K562 (cell line): Measurements from ENCODE around the gene RTBDN. TPM values are rescaled to one million over a fixed set of nuclear protein-coding genes. Genes with fewer than 3 reads are reported as not detected.

Experiments
- AFF1 ChIP-seq, 2 experiments: fragments of 450-650 bp; IDR thresholded peaks; 2 replicates each; pipeline ENCODE4 v1.6.1; 2018; ENCODE audit warnings: mild to moderate bottlenecking in 2 of 2, low read depth in 1 of 2; ENCODE audit not compliant: partially characterized antibody in 2 of 2
- ARID1B ChIP-seq: fragments of 450-650 bp; IDR thresholded peaks from 2 replicates; pipeline ENCODE4 v1.6.1; 2016; ENCODE audit warnings: antibody characterized with exemption, mild to moderate bottlenecking, inconsistent platforms
- CBFA2T3 ChIP-seq: fragments of 450-650 bp; IDR thresholded peaks from 2 replicates; pipeline ENCODE4 v1.6.1; 2017
- DIDO1 ChIP-seq: fragments of 450-650 bp; IDR thresholded peaks from 2 replicates; pipeline ENCODE4 v1.6.1; 2016; ENCODE audit warnings: low read depth, missing biosample characterization, missing genetic modification characterization
- E2F1 ChIP-seq: sonication (generic); formaldehyde crosslinking; IDR thresholded peaks from 2 replicates; pipeline ENCODE4 v1.8.1; 2023; ENCODE audit warnings: mild to moderate bottlenecking, missing genetic modification reagents, moderate library complexity
- GTF2E2 ChIP-seq: fragments of 200-800 bp; sonication (Bioruptor generic); IDR thresholded peaks from 2 replicates; pipeline ENCODE4 v1.6.1; 2016; ENCODE audit warnings: missing genetic modification characterization, missing compliant biosample characterization
- HDAC2 ChIP-seq: fragments of 450-650 bp; IDR thresholded peaks from 2 replicates; pipeline ENCODE4 v1.6.1; 2016; ENCODE audit warnings: mild to moderate bottlenecking
- IRF9 ChIP-seq: fragments of 450-650 bp; IDR thresholded peaks from 2 replicates; pipeline ENCODE4 v1.6.1; 2016; ENCODE audit warnings: missing biosample characterization, missing genetic modification characterization
- MCM2 ChIP-seq: fragments of 450-650 bp; IDR thresholded peaks from 2 replicates; pipeline ENCODE4 v1.6.1; 2017; ENCODE audit warnings: low read depth, mild to moderate bottlenecking
- RBFOX2 ChIP-seq: fragments of 200-400 bp; formaldehyde crosslinking; IDR thresholded peaks from 2 replicates; pipeline ENCODE4 v1.6.1; 2017; ENCODE audit warnings: low read depth, mild to moderate bottlenecking, low read length, moderate library complexity
- XRCC5 ChIP-seq: fragments of 200-400 bp; formaldehyde crosslinking; IDR thresholded peaks from 2 replicates; pipeline ENCODE4 v1.6.1; 2017; ENCODE audit warnings: low read depth, mild to moderate bottlenecking, low read length
- ZBTB11 ChIP-seq, 3 experiments: fragments of 200-800 bp in 1 of 3; fragments of 250-450 bp in 1 of 3; fragments of 450-650 bp in 1 of 3; sonication (Bioruptor Pico) in 1 of 3; sonication (Bioruptor generic) in 1 of 3; formaldehyde crosslinking in 1 of 3; IDR thresholded peaks; 2 replicates each; pipeline versions ENCODE4 v1.6.1 to v1.8.0; 2016 to 2022; ENCODE audit warnings: mild to moderate bottlenecking in 2 of 3, missing genetic modification characterization in 2 of 3, missing compliant biosample characterization in 1 of 3, moderate library complexity in 1 of 3
- ZKSCAN3 ChIP-seq: fragments of 250-450 bp; sonication (Bioruptor Pico); IDR thresholded peaks from 2 replicates; pipeline ENCODE4 v1.4.0; 2020
- ZNF143 ChIP-seq: sonication (generic); formaldehyde crosslinking; IDR thresholded peaks from 2 replicates; pipeline ENCODE4 v1.9.0; 2022; ENCODE audit warnings: mild to moderate bottlenecking, missing genetic modification reagents
- ZNF212 ChIP-seq: fragments of 450-650 bp; formaldehyde crosslinking; IDR thresholded peaks from 2 replicates; pipeline ENCODE4 v1.4.0; 2020; ENCODE audit warnings: mild to moderate bottlenecking
- ZNF263 ChIP-seq: sonication (generic); formaldehyde crosslinking; IDR thresholded peaks from 2 replicates; pipeline ENCODE4 v1.8.0; 2022; ENCODE audit warnings: mild to moderate bottlenecking, missing genetic modification reagents, borderline replicate concordance
- ZNF41 ChIP-seq: fragments of 250-450 bp; sonication (Bioruptor Pico); conservative IDR thresholded peaks from 2 replicates; pipeline ENCODE4 v1.4.0; 2020; ENCODE audit warnings: mild to moderate bottlenecking
- ZNF444 ChIP-seq: fragments of 250-450 bp; sonication (Bioruptor Pico); IDR thresholded peaks from 2 replicates; pipeline ENCODE4 v1.4.0; 2020; ENCODE audit warnings: mild to moderate bottlenecking, moderate library complexity
- polyA plus RNA-seq, 8 experiments: library from polyadenylated mRNA; depleted of rRNA in 4 of 8; stranded (reverse) in 5 of 8; unstranded in 3 of 8; fragments of >200 nt; fragmentation: Nextera tagmentation in 2 of 8; fragmentation: Illumina TruSeq in 1 of 8; extraction: Ambion mirVana in 2 of 8; extraction: Trizol in 1 of 8; gene quantifications; 2 replicates each; pipeline versions ENCODE4 v1.2.1 to v1.2.3, GENCODE V29; 2011 to 2014; ENCODE audit warnings: inconsistent platforms in 1 of 8, missing spikeins in 1 of 8
- total RNA-seq, 7 experiments: library from RNA; depleted of rRNA in 6 of 7; stranded (reverse); fragments of >200 nt in 6 of 7; fragmentation: Illumina TruSeq in 2 of 7; extraction: Trizol in 2 of 7; gene quantifications; 2 replicates each; pipeline versions ENCODE4 v1.2.1 to v1.2.3, GENCODE V29; 2011 to 2021; ENCODE audit warnings: low replicate concordance in 1 of 7

RTBDN gene
- total and polyA plus RNA-seq, 9 of the 15 experiments (the other 6 are each of a cell fraction or from before 2014, with no cell fraction given) = 0.20 to 2.3 (median 0.72) TPM; not detected in 1

- TF ChIP-seq AFF1 (IDR thresholded peaks at IDR 0.05; ENCODE audit: low read depth in 1 of 2, partially characterized antibody in 2 of 2) (no peak), ZNF263 (CRISPR knock-in tag) (no peak), ZNF143 (no peak), E2F1 (CRISPR knock-in tag) (no peak), HDAC2 (no peak), RBFOX2 (peak; percentile 34; the same call in 1 of the 2 replicates), CBFA2T3 (peak; percentile 57), ZNF212 (no peak), ZKSCAN3 (no peak), MCM2 (no peak), ZNF41 (CRISPR knock-in tag) (no peak), GTF2E2 (tag) (no peak), ARID1B (peak; percentile 45; the same call in 1 of the 2 replicates), ZNF444 (CRISPR knock-in tag) (no peak), XRCC5 (no peak), IRF9 (no peak), ZBTB11 (CRISPR knock-in tag; IDR thresholded peaks at IDR 0.05) (no peak), DIDO1 (no peak)
Measured at GRCh38 chr19:12799742-12800465, 34.5 kb downstream of the RTBDN start (continued).
